Measurements from ENCODE around the gene BLVRA. TPM values are rescaled to one million over a fixed set of nuclear protein-coding genes. Genes with fewer than 3 reads are reported as not detected.

Gene BLVRA
- total RNA-seq, 1 experiment from 2014 or later = 29.7 TPM

DNA sequence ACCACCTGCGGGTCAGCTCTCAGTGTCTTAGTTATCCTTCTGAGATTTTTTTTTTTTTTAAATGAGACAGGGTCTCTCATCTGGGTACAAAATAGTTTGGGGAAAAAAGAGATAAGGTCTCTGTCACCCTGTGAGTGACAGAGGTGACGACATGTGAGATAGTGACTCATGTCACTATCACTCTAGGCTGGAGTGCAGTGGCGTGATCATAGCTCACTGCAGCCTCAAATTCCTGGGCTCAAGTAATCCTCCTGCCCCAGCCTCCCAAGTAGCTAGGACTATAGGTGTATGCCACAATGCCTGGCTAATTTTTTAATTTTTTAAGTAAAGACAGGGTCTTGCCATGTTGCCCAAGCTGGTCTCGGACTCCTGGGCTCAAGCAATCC lies 10.4 kb downstream of the BLVRA start:
- no peaks in the 10 kb centered on the region for H3K27me3 ChIP-seq (ENCODE audit: insufficient read depth, low read length)
- DNase-seq (ENCODE audit: low read depth, low spot score) (no peak), ATAC-seq (no peak)
- intact Hi-C loops (cut with micrococcal nuclease) = no loop called here
- BruUV-seq (replicated peaks) = no TSS peak
- H3K9me3 ChIP-seq (ENCODE audit: control insufficient read depth in 1 of 2, insufficient read depth in 1 of 2, low read depth in 1 of 2, low read length in 2 of 2) = no peaks in the 10 kb centered on the region
- H3K4me2 ChIP-seq (ENCODE audit: low read length) = no peak overlapping the region
- POLR2A ChIA-PET = no interaction called here
- CTCF ChIA-PET = interaction anchor here (1.2 kb wide), 1 partner anchor 70 kb away, joined by 3 read pairs; no protein-coding TSS in a partner anchor
- H2AFZ ChIP-seq (ENCODE audit: low read depth, low read length, poor library complexity, severe bottlenecking) = no peak overlapping the region
- H3K79me2 ChIP-seq (ENCODE audit: insufficient read depth, low read length) = no peaks in the 10 kb centered on the region
- TF ChIP-seq MAX (IDR thresholded peaks at IDR 0.05) (no peak), CBX3 (IDR thresholded peaks at IDR 0.05; ENCODE audit: low read depth) (no peak), ELF1 (IDR thresholded peaks at IDR 0.05; ENCODE audit: borderline replicate concordance, low read depth) (no peak), POLR2AphosphoS5 (IDR thresholded peaks at IDR 0.05; ENCODE audit: low read depth, low read length) (no peak), SRF (IDR thresholded peaks at IDR 0.05; ENCODE audit: low read depth) (no peak), ZFX (IDR thresholded peaks at IDR 0.05) (no peak), ZBTB33 (IDR thresholded peaks at IDR 0.05; ENCODE audit: extremely low read depth, insufficient replicate concordance, low read length) (no peak), YY1 (IDR thresholded peaks at IDR 0.05; ENCODE audit: extremely low read depth, insufficient replicate concordance, low read depth, low read length) (no peak), FOSL1 (IDR thresholded peaks at IDR 0.05; ENCODE audit: low read depth) (no peak), JUND (IDR thresholded peaks at IDR 0.05) (no peak), SIN3A (IDR thresholded peaks at IDR 0.05; ENCODE audit: low read depth) (no peak), EGR1 (IDR thresholded peaks at IDR 0.05; ENCODE audit: low read depth) (no peak), EZH2phosphoT487 (IDR thresholded peaks at IDR 0.05; ENCODE audit: borderline replicate concordance) (no peak)
- TF ChIP-seq, protein P1, sequence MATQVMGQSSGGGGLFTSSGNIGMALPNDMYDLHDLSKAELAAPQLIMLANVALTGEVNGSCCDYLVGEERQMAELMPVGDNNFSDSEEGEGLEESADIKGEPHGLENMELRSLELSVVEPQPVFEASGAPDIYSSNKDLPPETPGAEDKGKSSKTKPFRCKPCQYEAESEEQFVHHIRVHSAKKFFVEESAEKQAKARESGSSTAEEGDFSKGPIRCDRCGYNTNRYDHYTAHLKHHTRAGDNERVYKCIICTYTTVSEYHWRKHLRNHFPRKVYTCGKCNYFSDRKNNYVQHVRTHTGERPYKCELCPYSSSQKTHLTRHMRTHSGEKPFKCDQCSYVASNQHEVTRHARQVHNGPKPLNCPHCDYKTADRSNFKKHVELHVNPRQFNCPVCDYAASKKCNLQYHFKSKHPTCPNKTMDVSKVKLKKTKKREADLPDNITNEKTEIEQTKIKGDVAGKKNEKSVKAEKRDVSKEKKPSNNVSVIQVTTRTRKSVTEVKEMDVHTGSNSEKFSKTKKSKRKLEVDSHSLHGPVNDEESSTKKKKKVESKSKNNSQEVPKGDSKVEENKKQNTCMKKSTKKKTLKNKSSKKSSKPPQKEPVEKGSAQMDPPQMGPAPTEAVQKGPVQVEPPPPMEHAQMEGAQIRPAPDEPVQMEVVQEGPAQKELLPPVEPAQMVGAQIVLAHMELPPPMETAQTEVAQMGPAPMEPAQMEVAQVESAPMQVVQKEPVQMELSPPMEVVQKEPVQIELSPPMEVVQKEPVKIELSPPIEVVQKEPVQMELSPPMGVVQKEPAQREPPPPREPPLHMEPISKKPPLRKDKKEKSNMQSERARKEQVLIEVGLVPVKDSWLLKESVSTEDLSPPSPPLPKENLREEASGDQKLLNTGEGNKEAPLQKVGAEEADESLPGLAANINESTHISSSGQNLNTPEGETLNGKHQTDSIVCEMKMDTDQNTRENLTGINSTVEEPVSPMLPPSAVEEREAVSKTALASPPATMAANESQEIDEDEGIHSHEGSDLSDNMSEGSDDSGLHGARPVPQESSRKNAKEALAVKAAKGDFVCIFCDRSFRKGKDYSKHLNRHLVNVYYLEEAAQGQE (IDR thresholded peaks at IDR 0.05; ENCODE audit: low read depth) = no peak
- TF ChIP-seq, protein P2, sequence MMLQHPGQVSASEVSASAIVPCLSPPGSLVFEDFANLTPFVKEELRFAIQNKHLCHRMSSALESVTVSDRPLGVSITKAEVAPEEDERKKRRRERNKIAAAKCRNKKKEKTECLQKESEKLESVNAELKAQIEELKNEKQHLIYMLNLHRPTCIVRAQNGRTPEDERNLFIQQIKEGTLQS (IDR thresholded peaks at IDR 0.05) = no peak
- RAD21 ChIA-PET (ENCODE audit: low non-redundant PET in 1 of 2, low total read pairs in 2 of 2, uncharacterized antibody in 2 of 2, unreplicated experiment in 2 of 2) = no interaction called here
- no peak overlapping the region for H3K4me3 ChIP-seq (replicated peaks in 1 of 2; ENCODE audit: low read depth in 1 of 2, low read length in 2 of 2)
- no peaks in the 10 kb centered on the region for H3K9me2 ChIP-seq (ENCODE audit: insufficient read depth)
- H4K20me1 ChIP-seq (ENCODE audit: insufficient read depth) = no peaks in the 10 kb centered on the region
- H3K4me1 ChIP-seq (ENCODE audit: control insufficient read depth in 1 of 2, insufficient read depth in 2 of 2, low read length in 2 of 2) = peaks cover 15 to 16% of the 10 kb centered on the region in 2 experiments
- H3K27ac ChIP-seq (ENCODE audit: low read depth, low read length) = no peak overlapping the region
- H3K36me3 ChIP-seq (ENCODE audit: control insufficient read depth in 1 of 2, insufficient read depth in 2 of 2, low read length in 2 of 2) = no peaks in the 10 kb centered on the region; a peak in 1 of 4 replicates
- H3K9ac ChIP-seq (ENCODE audit: low read length) = no peak overlapping the region

Data from HCT116 (cell line).